Panc1 (cell line): ENCODE results near the gene SCN7A. TPM values are rescaled to one million over a fixed set of nuclear protein-coding genes. Genes with fewer than 3 reads are reported as not detected.

Experiments
- ATAC-seq: fragments of 200-7000 bp; cut with Tn5 transposase; 2 replicates; pipeline ENCODE4 v1.9.1; 2020; ENCODE audit warnings: mild to moderate bottlenecking, moderate library complexity
- BruUV-seq: library from RNA; stranded (reverse); fragments of 400-500 nt; replicated peaks from 2 replicates; lab custom pipeline; 2021; lab: Mats Ljungman, UMichigan
- CTCF ChIA-PET: fragments of 300-600 bp; sonication (Branson Sonifier 250); formaldehyde crosslinking; loops from one replicate; lab custom pipeline; 2022; ENCODE audit warnings: antibody characterized with exemption; lab: Charles Lee
- POLR2A ChIA-PET: fragments of 300-600 bp; sonication (Branson Sonifier 250); formaldehyde crosslinking; loops from one replicate; lab custom pipeline; 2022; ENCODE audit warnings: antibody characterized with exemption; lab: Charles Lee
- DNase-seq: peaks from one replicate; pipeline ENCODE4 v3.0.0-alpha.2; 2010; ENCODE audit warnings: low read depth, low spot score
- H3K27ac ChIP-seq: 2 replicates; pipeline ENCODE4 v1.5.1; 2011; ENCODE audit warnings: mild to moderate bottlenecking, low read length, inconsistent platforms
- H3K27me3 ChIP-seq: fragments of 200-500 bp; sonication (Bioruptor generic); 2 replicates; pipeline ENCODE4 v1.6.0; 2014; ENCODE audit warnings: low read length, inconsistent platforms; ENCODE audit not compliant: control insufficient read depth, insufficient read depth
- H3K36me3 ChIP-seq: fragments of 200-500 bp; sonication (Bioruptor generic); 2 replicates; pipeline ENCODE4 v1.5.1; 2014; ENCODE audit warnings: inconsistent platforms, mild to moderate bottlenecking, low read length, moderate library complexity; ENCODE audit not compliant: control insufficient read depth, insufficient read depth
- H3K4me1 ChIP-seq: 2 replicates; pipeline ENCODE4 v1.5.1; 2011; ENCODE audit warnings: inconsistent platforms, mild to moderate bottlenecking, low read length, moderate library complexity; ENCODE audit not compliant: control insufficient read depth, insufficient read depth
- H3K4me3 ChIP-seq, 2 experiments: 2 replicates each; pipeline ENCODE4 v1.5.1; 2011 to 2012; ENCODE audit warnings: low read depth in 2 of 2, low read length in 2 of 2, mild to moderate bottlenecking in 2 of 2, inconsistent platforms in 1 of 2, moderate library complexity in 1 of 2
- H3K9me3 ChIP-seq: fragments of 200-500 bp; sonication (Bioruptor generic); 2 replicates; pipeline ENCODE4 v1.5.1; 2014; ENCODE audit warnings: low read depth, mild to moderate bottlenecking, inconsistent platforms, low read length, moderate library complexity; ENCODE audit not compliant: control insufficient read depth, insufficient read depth
- POLR2AphosphoS5 ChIP-seq: IDR thresholded peaks from 2 replicates; pipeline ENCODE4 v1.6.1; 2012; ENCODE audit warnings: mild to moderate bottlenecking, low read depth, low read length, moderate library complexity
- SIN3A ChIP-seq: IDR thresholded peaks from 2 replicates; pipeline ENCODE4 v1.6.1; 2012; ENCODE audit warnings: low read depth, mild to moderate bottlenecking, low read length, moderate library complexity, borderline replicate concordance; ENCODE audit not compliant: insufficient read depth
- TCF7L2 ChIP-seq: IDR thresholded peaks from 2 replicates; pipeline ENCODE4 v1.6.1; 2011; ENCODE audit warnings: mild to moderate bottlenecking, low read depth, low read length, inconsistent platforms
- in situ Hi-C: cut with HindIII; loops from 2 replicates; pipeline ENCODE4 v1.10.0; 2016; ENCODE audit warnings: low sequenced_read_pairs, low pct_unique_long_range_greater_than_20kb
- intact Hi-C: fragments of 100-400 bp; cut with micrococcal nuclease; formaldehyde crosslinking; loops from one replicate; pipeline ENCODE4 v1.10.0; 2022; ENCODE audit not compliant: unreplicated experiment
- total RNA-seq: library from RNA; stranded (reverse); gene quantifications from one replicate; pipeline ENCODE4 v1.2.1, GENCODE V29; 2021; ENCODE audit not compliant: unreplicated experiment
- TF ChIP-seq, protein P1 (sequence below), 2 experiments: IDR thresholded peaks; 2 replicates each; pipeline ENCODE4 v1.6.1; 2011 to 2012; ENCODE audit warnings: low read depth in 2 of 2, control low read depth in 1 of 2, low read length in 1 of 2, mild to moderate bottlenecking in 1 of 2, moderate library complexity in 1 of 2; ENCODE audit not compliant: insufficient read depth in 1 of 2
- TF ChIP-seq, protein P2 (sequence below): fragments of 450-650 bp; IDR thresholded peaks from 2 replicates; pipeline ENCODE4 v1.5.1; 2017; ENCODE audit warnings: mild to moderate bottlenecking

SCN7A gene
- total RNA-seq, 1 experiment from 2014 or later, result 0.03 TPM

DNA sequence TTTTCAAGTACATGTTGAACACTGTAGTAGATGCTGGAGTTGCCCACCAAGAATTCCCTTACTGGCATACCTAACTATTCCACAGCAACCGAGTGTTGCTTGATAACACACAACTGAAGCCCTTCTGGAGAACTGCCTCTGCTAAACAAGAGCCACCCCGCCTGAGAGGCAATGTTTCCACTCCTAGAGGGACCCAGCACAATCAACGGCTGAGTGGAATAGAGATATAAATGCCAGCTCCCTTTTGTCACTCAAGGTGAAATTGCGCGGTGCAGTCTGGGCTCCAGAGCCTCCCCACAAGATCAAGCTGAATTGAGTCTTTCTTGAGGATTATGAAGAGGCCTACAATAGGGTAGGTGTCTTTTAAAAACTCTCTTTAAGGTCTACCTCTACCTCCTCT is 69.2 kb downstream of the SCN7A start:
- Histone ChIP-seq H3K4me3 (no peak overlapping the region), H3K27ac (no peak overlapping the region), H3K9me3 (no peaks in the 10 kb centered on the region), H3K27me3 (no peaks in the 10 kb centered on the region), H3K4me1 (no peaks in the 10 kb centered on the region), H3K36me3 (no peaks in the 10 kb centered on the region)
- intact Hi-C loops (no loop called here), in situ Hi-C loops (no loop called here)
- ATAC-seq (no peak), DNase-seq (no peak)
- no TSS peak for BruUV-seq
- TF ChIP-seq, protein P1, sequence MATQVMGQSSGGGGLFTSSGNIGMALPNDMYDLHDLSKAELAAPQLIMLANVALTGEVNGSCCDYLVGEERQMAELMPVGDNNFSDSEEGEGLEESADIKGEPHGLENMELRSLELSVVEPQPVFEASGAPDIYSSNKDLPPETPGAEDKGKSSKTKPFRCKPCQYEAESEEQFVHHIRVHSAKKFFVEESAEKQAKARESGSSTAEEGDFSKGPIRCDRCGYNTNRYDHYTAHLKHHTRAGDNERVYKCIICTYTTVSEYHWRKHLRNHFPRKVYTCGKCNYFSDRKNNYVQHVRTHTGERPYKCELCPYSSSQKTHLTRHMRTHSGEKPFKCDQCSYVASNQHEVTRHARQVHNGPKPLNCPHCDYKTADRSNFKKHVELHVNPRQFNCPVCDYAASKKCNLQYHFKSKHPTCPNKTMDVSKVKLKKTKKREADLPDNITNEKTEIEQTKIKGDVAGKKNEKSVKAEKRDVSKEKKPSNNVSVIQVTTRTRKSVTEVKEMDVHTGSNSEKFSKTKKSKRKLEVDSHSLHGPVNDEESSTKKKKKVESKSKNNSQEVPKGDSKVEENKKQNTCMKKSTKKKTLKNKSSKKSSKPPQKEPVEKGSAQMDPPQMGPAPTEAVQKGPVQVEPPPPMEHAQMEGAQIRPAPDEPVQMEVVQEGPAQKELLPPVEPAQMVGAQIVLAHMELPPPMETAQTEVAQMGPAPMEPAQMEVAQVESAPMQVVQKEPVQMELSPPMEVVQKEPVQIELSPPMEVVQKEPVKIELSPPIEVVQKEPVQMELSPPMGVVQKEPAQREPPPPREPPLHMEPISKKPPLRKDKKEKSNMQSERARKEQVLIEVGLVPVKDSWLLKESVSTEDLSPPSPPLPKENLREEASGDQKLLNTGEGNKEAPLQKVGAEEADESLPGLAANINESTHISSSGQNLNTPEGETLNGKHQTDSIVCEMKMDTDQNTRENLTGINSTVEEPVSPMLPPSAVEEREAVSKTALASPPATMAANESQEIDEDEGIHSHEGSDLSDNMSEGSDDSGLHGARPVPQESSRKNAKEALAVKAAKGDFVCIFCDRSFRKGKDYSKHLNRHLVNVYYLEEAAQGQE (IDR thresholded peaks at IDR 0.05; ENCODE audit: insufficient read depth in 1 of 2, low read depth in 2 of 2, low read length in 1 of 2), result no peak
- no peak for TF ChIP-seq POLR2AphosphoS5
- ChIA-PET POLR2A (no interaction called here), CTCF (no interaction called here)

DNA sequence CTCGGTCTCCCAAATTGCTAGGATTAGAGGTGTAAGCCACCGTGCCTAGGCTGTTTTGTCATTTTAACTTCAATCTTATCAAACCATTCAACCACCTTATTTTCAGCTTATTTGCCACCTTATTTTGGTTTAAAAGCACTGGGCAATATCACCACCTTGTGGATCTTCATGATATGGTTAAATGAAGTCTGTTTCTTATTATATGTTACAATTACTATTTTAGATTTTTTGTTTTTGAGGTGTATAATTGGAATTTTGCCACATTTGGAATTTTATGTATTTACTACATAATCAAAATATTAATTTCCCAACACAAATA is 74.5 kb downstream of the SCN7A start:
- Histone ChIP-seq H3K9me3 (no peaks in the 10 kb centered on the region), H3K27ac (no peak overlapping the region), H3K27me3 (no peaks in the 10 kb centered on the region), H3K36me3 (no peaks in the 10 kb centered on the region), H3K4me1 (no peaks in the 10 kb centered on the region), H3K4me3 (no peak overlapping the region)
- TF ChIP-seq SIN3A (no peak), TCF7L2 (no peak)
- TF ChIP-seq, protein P2, sequence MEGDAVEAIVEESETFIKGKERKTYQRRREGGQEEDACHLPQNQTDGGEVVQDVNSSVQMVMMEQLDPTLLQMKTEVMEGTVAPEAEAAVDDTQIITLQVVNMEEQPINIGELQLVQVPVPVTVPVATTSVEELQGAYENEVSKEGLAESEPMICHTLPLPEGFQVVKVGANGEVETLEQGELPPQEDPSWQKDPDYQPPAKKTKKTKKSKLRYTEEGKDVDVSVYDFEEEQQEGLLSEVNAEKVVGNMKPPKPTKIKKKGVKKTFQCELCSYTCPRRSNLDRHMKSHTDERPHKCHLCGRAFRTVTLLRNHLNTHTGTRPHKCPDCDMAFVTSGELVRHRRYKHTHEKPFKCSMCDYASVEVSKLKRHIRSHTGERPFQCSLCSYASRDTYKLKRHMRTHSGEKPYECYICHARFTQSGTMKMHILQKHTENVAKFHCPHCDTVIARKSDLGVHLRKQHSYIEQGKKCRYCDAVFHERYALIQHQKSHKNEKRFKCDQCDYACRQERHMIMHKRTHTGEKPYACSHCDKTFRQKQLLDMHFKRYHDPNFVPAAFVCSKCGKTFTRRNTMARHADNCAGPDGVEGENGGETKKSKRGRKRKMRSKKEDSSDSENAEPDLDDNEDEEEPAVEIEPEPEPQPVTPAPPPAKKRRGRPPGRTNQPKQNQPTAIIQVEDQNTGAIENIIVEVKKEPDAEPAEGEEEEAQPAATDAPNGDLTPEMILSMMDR, result peak; percentile 59
- DNase-seq, result no peak
- ChIA-PET CTCF (interaction anchor here (0.7 kb wide), 1 partner anchor 66 kb away, joined by 6 read pairs; no protein-coding TSS in a partner anchor), POLR2A (no interaction called here)
- in situ Hi-C loops (no loop called here), intact Hi-C loops (loop anchor here (2.0 to 5.0 kb wide), 2 partner anchors 59 to 242 kb away; no protein-coding TSS in a partner anchor)
- BruUV-seq, result no TSS peak
- peak; percentile 63; the same call in 1 of the 2 replicates for ATAC-seq

DNA sequence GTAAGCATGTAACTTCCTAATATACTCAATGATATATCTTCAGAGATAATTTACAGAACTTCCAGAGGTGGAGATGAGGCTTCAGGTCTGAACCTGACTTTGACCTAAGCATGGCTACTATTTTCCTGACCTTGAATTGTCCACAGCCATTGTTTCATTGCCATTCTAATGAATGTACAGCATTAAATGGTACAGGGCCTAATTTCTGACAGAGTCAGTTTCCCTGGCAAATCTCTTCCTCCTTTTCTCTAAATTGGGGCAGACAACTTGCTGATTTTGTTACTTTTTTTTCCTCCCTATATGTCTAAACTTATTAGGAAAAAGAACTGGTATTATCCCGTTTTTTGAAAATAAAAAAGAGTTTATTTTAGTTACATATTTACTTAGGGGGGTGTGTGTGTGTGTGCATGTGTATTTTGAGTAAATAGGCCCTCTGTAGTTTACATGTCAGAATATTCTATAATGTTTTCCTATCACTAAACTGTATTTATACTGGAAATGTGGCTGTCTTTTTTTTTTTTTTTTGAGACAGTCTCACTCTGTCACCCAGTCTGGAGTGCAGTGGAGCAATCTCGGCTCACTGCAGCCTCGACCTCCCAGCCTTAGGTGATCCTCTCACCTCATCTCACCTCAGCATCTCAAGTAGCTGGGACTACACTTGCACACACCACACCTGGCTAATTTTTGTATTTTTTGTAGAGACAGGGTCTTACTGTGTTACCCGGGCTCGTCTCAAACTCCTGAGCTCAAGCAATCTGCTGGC is 75.0 kb downstream of the SCN7A start:
- Histone ChIP-seq H3K27ac (no peak overlapping the region), H3K36me3 (no peaks in the 10 kb centered on the region), H3K4me1 (no peaks in the 10 kb centered on the region), H3K4me3 (no peak overlapping the region), H3K9me3 (no peaks in the 10 kb centered on the region), H3K27me3 (no peaks in the 10 kb centered on the region)
- in situ Hi-C loops (no loop called here), intact Hi-C loops (loop anchor here (2.0 to 5.0 kb wide), 2 partner anchors 58 to 242 kb away; no protein-coding TSS in a partner anchor)
- DNase-seq (no peak), ATAC-seq (0 out of 2 replicates have a peak, but pooled peaks have one; percentile 48)
- CTCF ChIA-PET, result interaction anchor here (0.7 kb wide), 1 partner anchor 66 kb away, joined by 6 read pairs; no protein-coding TSS in a partner anchor
- POLR2A ChIA-PET, result no interaction called here
- no peak for TF ChIP-seq TCF7L2
- TF ChIP-seq, protein P1 (IDR thresholded peaks at IDR 0.05; ENCODE audit: insufficient read depth in 1 of 2, low read depth in 2 of 2, low read length in 1 of 2), result no peak
- no peak for TF ChIP-seq SIN3A
- TF ChIP-seq, protein P2, result no peak
- no peak for TF ChIP-seq POLR2AphosphoS5
- no TSS peak for BruUV-seq
